Large intestine (tissue), 3 donors: ENCODE results near the gene MKS1. TPM values are rescaled to one million over a fixed set of nuclear protein-coding genes. Genes with fewer than 3 reads are reported as not detected.
A peak's percentile ranks its signal among the peaks of the same experiment; 100 is the strongest.

Experiments
- DNase-seq, 2 donors: peaks; one replicate each; pipeline versions ENCODE4 v3.0.0 to v3.0.0-alpha.2; 2013
- H3K27ac ChIP-seq: one replicate; pipeline ENCODE4 v1.5.1; 2013; ENCODE audit warnings: low read length
- H3K27me3 ChIP-seq: 2 replicates; pipeline ENCODE4 v1.6.1; 2013; ENCODE audit warnings: low read length; ENCODE audit not compliant: control insufficient read depth, insufficient read depth
- H3K36me3 ChIP-seq: 2 replicates; pipeline ENCODE4 v1.6.1; 2013; ENCODE audit warnings: low read length; ENCODE audit not compliant: control insufficient read depth, insufficient read depth
- H3K4me1 ChIP-seq: one replicate; pipeline ENCODE4 v1.6.1; 2013; ENCODE audit warnings: low read length; ENCODE audit not compliant: control insufficient read depth, insufficient read depth
- H3K4me3 ChIP-seq: one replicate; pipeline ENCODE4 v1.5.1; 2013; ENCODE audit warnings: low read length
- H3K9me3 ChIP-seq: one replicate; pipeline ENCODE4 v1.6.1; 2013; ENCODE audit warnings: mild to moderate bottlenecking, low read depth, low read length, moderate library complexity; ENCODE audit not compliant: control insufficient read depth
- WGBS: methylation state at CpG from one replicate; pipeline ENCODE4 v1.1.5; 2013; ENCODE audit warnings: low lambda C conversion rate; ENCODE audit not compliant: insufficient coverage; 5-methylcytosine and 5-hydroxymethylcytosine counted together
- polyA plus RNA-seq: library from polyadenylated mRNA; unstranded; fragments of 120-200 nt; gene quantifications from one replicate; pipeline ENCODE4 v1.2.1, GENCODE V29; 2013

The MKS1 gene
- polyA plus RNA-seq, 1 donor, result 27.1 TPM

GRCh38 chr17:58254803-58255202 is 35.7 kb upstream of the MKS1 start:
- H3K4me1 ChIP-seq, result peaks cover 1% of the 10 kb centered on the region
- WGBS, result 23% methylated on average over 2 of the region's 8 CpGs
- DNase-seq, result no peak
- no peak overlapping the region for H3K27ac ChIP-seq
- no peaks in the 10 kb centered on the region for H3K36me3 ChIP-seq
- no peak overlapping the region for H3K4me3 ChIP-seq
- H3K9me3 ChIP-seq, result peaks cover under 1% of the 10 kb centered on the region
- peaks cover 18% of the 10 kb centered on the region for H3K27me3 ChIP-seq

GRCh38 chr17:58253082-58253481 is 34.0 kb upstream of the MKS1 start:
- H3K27me3 ChIP-seq, result peaks cover 26% of the 10 kb centered on the region
- WGBS, result 92% methylated on average over 2 of the region's 3 CpGs
- peaks cover 6% of the 10 kb centered on the region for H3K9me3 ChIP-seq
- H3K27ac ChIP-seq, result no peak overlapping the region
- peaks cover 13% of the 10 kb centered on the region for H3K4me1 ChIP-seq
- no peak overlapping the region for H3K4me3 ChIP-seq
- H3K36me3 ChIP-seq, result no peaks in the 10 kb centered on the region
- DNase-seq, result no peak

GRCh38 chr17:58252141-58252540 is 33.1 kb upstream of the MKS1 start:
- Histone ChIP-seq H3K27ac (no peak overlapping the region), H3K4me1 (peaks cover 18% of the 10 kb centered on the region), H3K9me3 (peaks cover 6% of the 10 kb centered on the region), H3K27me3 (peaks cover 26% of the 10 kb centered on the region), H3K36me3 (no peaks in the 10 kb centered on the region), H3K4me3 (no peak overlapping the region)
- WGBS, result no CpG with 5 or more reads among the region's 9 CpGs
- no peak for DNase-seq

GRCh38 chr17:58250344-58251011 is 31.4 kb upstream of the MKS1 start:
- Histone ChIP-seq H3K4me3 (no peak overlapping the region), H3K27me3 (peaks cover 26% of the 10 kb centered on the region)
- DNase-seq, result no peak

GRCh38 chr17:58249270-58250133 is 30.4 kb upstream of the MKS1 start:
- H3K4me3 ChIP-seq, result peak overlapping the region; percentile 49

More at GRCh38 chr17:58250344-58251011, 31.4 kb upstream of the MKS1 start:
- Histone ChIP-seq H3K36me3 (no peaks in the 10 kb centered on the region), H3K4me1 (peaks cover 33% of the 10 kb centered on the region), H3K9me3 (peaks cover 6% of the 10 kb centered on the region), H3K27ac (no peak overlapping the region)
- WGBS, result 100% methylated on average over 2 of the region's 12 CpGs

GRCh38 chr17:58248955-58249269 is 29.9 kb upstream of the MKS1 start:
- peak in 1 of 2 donors; percentile 37 for DNase-seq
- H3K27ac ChIP-seq, result no peak overlapping the region
- H3K27me3 ChIP-seq, result peaks cover 16% of the 10 kb centered on the region
- no peaks in the 10 kb centered on the region for H3K36me3 ChIP-seq
- no CpG with 5 or more reads among the region's 10 CpGs for WGBS
- H3K4me3 ChIP-seq, result peak overlapping the region; percentile 49
- peaks cover 6% of the 10 kb centered on the region for H3K9me3 ChIP-seq
- peaks cover 48% of the 10 kb centered on the region for H3K4me1 ChIP-seq

More at GRCh38 chr17:58249270-58250133, 30.4 kb upstream of the MKS1 start:
- H3K27me3 ChIP-seq, result peaks cover 20% of the 10 kb centered on the region
- H3K27ac ChIP-seq, result no peak overlapping the region
- no peaks in the 10 kb centered on the region for H3K36me3 ChIP-seq
- H3K4me1 ChIP-seq, result peaks cover 43% of the 10 kb centered on the region
- H3K9me3 ChIP-seq, result peaks cover 6% of the 10 kb centered on the region
- no CpG with 5 or more reads among the region's 57 CpGs for WGBS
- DNase-seq, result peak; percentile 46 to 71

GRCh38 chr17:58247511-58248363 is 28.7 kb upstream of the MKS1 start:
- Histone ChIP-seq H3K4me1 (peaks cover 48% of the 10 kb centered on the region), H3K27ac (no peak overlapping the region), H3K9me3 (peaks cover 6% of the 10 kb centered on the region), H3K27me3 (peaks cover 13% of the 10 kb centered on the region), H3K4me3 (no peak overlapping the region), H3K36me3 (no peaks in the 10 kb centered on the region)
- WGBS, result no CpG with 5 or more reads among the region's 10 CpGs
- DNase-seq, result no peak

GRCh38 chr17:58246781-58247180 is 27.7 kb upstream of the MKS1 start:
- DNase-seq, result peak in 1 of 2 donors; percentile 58

GRCh38 chr17:58246104-58246740 is 27.2 kb upstream of the MKS1 start:
- 100% methylated on average over 1 of the region's 13 CpGs for WGBS
- H3K36me3 ChIP-seq, result no peaks in the 10 kb centered on the region
- peaks cover 17% of the 10 kb centered on the region for H3K27me3 ChIP-seq
- no peak for DNase-seq
- H3K9me3 ChIP-seq, result peaks cover 6% of the 10 kb centered on the region
- H3K4me1 ChIP-seq, result peaks cover 48% of the 10 kb centered on the region
- H3K27ac ChIP-seq, result peak overlapping the region; percentile 83
- no peak overlapping the region for H3K4me3 ChIP-seq

More at GRCh38 chr17:58246781-58247180, 27.7 kb upstream of the MKS1 start:
- no peak overlapping the region for H3K4me3 ChIP-seq
- H3K36me3 ChIP-seq, result no peaks in the 10 kb centered on the region
- no CpG with 5 or more reads among the region's 1 CpG for WGBS
- H3K4me1 ChIP-seq, result peaks cover 48% of the 10 kb centered on the region
- H3K27ac ChIP-seq, result peak overlapping the region; percentile 83
- H3K27me3 ChIP-seq, result peaks cover 15% of the 10 kb centered on the region
- H3K9me3 ChIP-seq, result peaks cover 6% of the 10 kb centered on the region
